ENCODE measurements around the gene DSCAML1. TPM values are rescaled to one million over a fixed set of nuclear protein-coding genes. Genes with fewer than 3 reads are reported as not detected.

DSCAML1 gene
- total and polyA plus RNA-seq, 10 of the 15 experiments (the other 5 are each of a cell fraction or from before 2014, with no cell fraction given), result 0.03 to 0.18 (median 0.06) TPM; not detected in 1

- TF ChIP-seq SIX5 (IDR thresholded peaks at IDR 0.05; ENCODE audit: low read depth, low read length, severe bottlenecking) (no peak), E4F1 (IDR thresholded peaks at IDR 0.05; ENCODE audit: borderline replicate concordance, partially characterized antibody) (no peak), STAT1 (conservative IDR thresholded peaks at IDR 0.05) (no peak), PML (IDR thresholded peaks at IDR 0.05; ENCODE audit: low read length) (no peak), KLF5 (IDR thresholded peaks at IDR 0.05; ENCODE audit: partially characterized antibody) (no peak), ZBTB4 (CRISPR knock-in tag; IDR thresholded peaks at IDR 0.05) (no peak)
Observed at GRCh38 chr11:117510646-117511045, 286.4 kb downstream of the DSCAML1 start (continued).

GRCh38 chr11:117509543-117509942, 287.5 kb downstream of the DSCAML1 start:
- H3K27me3 ChIP-seq (replicated peaks in 1 of 2; ENCODE audit: control insufficient read depth in 2 of 2, insufficient read depth in 2 of 2, low read length in 1 of 2), result peaks cover 0 to 1% of the 10 kb centered on the region in 2 experiments; a peak in 1 of 4 replicates
- H3K4me1 ChIP-seq (ENCODE audit: control insufficient read depth, insufficient read depth, low read length), result no peaks in the 10 kb centered on the region; the same call in 1 of the 2 replicates
- ChIA-PET RAD21 (ENCODE audit: unreplicated experiment) (interaction anchor here (0.8 to 1.7 kb wide), 3 partner anchors 53 to 84 kb away, joined by 3 to 12 read pairs (median 3); no protein-coding TSS in a partner anchor), SMC1A (ENCODE audit: uncharacterized antibody, unreplicated experiment) (interaction anchor here (1.1 to 2.1 kb wide), 2 partner anchors 80 to 84 kb away, joined by 3 to 14 read pairs; no protein-coding TSS in a partner anchor), CTCF (interaction anchor here (0.5 to 3.6 kb wide), 8 partner anchors 11 to 972 kb away, joined by 3 to 24 read pairs (median 4); no protein-coding TSS in a partner anchor), POLR2A (no interaction called here)
- H4K20me1 ChIP-seq (ENCODE audit: control insufficient read depth, insufficient read depth), result no peaks in the 10 kb centered on the region
- H3K79me2 ChIP-seq (ENCODE audit: control insufficient read depth, insufficient read depth, low read length), result no peaks in the 10 kb centered on the region
- FAIRE-seq, result no peak
- H2AFZ ChIP-seq (ENCODE audit: control insufficient read depth, low read depth, low read length), result no peak overlapping the region
- 30% methylated on average over 8 of the region's 8 CpGs for WGBS (ENCODE audit: insufficient coverage, insufficient replicate concordance, low lambda C conversion rate, missing lambda C conversion rate)
- BruUV-seq (replicated peaks), result no TSS peak
- H3K36me3 ChIP-seq (ENCODE audit: control insufficient read depth in 2 of 2, insufficient read depth in 2 of 2, low read length in 1 of 2), result no peaks in the 10 kb centered on the region
- no peak overlapping the region for H3K9ac ChIP-seq (ENCODE audit: control insufficient read depth, insufficient read depth, low read length)
- ATAC-seq, result no peak
- DNase-seq (ENCODE audit: low read depth, low spot score), result no peak
- H3K4me2 ChIP-seq (ENCODE audit: control insufficient read depth, insufficient read depth), result no peak overlapping the region
- in situ Hi-C loops (cut with MboI), result no loop called here
- TF ChIP-seq RB1 (IDR thresholded peaks at IDR 0.05; ENCODE audit: borderline replicate concordance), result no peak
- no peak for TF ChIP-seq TCF3 (IDR thresholded peaks at IDR 0.05; ENCODE audit: borderline replicate concordance, insufficient read depth, low read depth, low read length)
- TF ChIP-seq CTCF (IDR thresholded peaks at IDR 0.05 in 2 of 3, conservative IDR thresholded peaks at IDR 0.05 in 1 of 3; ENCODE audit: control insufficient read depth in 2 of 3, extremely low read depth in 1 of 3, insufficient read depth in 1 of 3, low read depth in 3 of 3, low read length in 3 of 3), result peak in 1 of 3 experiments; percentile 22; a peak in 2 of 6 replicates
- no peak overlapping the region for H3K27ac ChIP-seq (ENCODE audit: control insufficient read depth, insufficient read depth)
- H3K4me3 ChIP-seq, result no peak overlapping the region
- H3K9me3 ChIP-seq (replicated peaks; ENCODE audit: control insufficient read depth, insufficient read depth, low read length), result no peaks in the 10 kb centered on the region
- intact Hi-C loops (cut with micrococcal nuclease; ENCODE audit: unreplicated experiment), result no loop called here

Data from GM12878 (cell line).